ENCODE results near the gene GSTP1.

- TF ChIP-seq CTCF (IDR thresholded peaks at IDR 0.05): no peak
- no peak for TF ChIP-seq EZH2phosphoT487 (IDR thresholded peaks at IDR 0.05)
Observed at GRCh38 chr11:67608486-67608885, 24.9 kb downstream of the GSTP1 start.

Data from neural progenitor cell (in vitro differentiated cells).